Stimulated activated naive CD8-positive, alpha-beta T cell treated with anti-CD3 and anti-CD28 coated beads, Interleukin-15, amount 100 ng/mL, for 72 hours (primary cell): ENCODE data around the gene TESK2.

ENCODE experiments used
- ATAC-seq: fragments of 150-1000 bp; cut with Tn5 transposase; 2 replicates; pipeline ENCODE4 v1.10.0; 2021; ENCODE audit warnings: mild to moderate bottlenecking, moderate library complexity
- DNase-seq, 2 donors: peaks; one replicate each; pipeline ENCODE4 v3.0.0; 2021 to 2022
- H3K27ac Mint-ChIP-seq, 2 donors: one replicate each; pipeline ENCODE4 v1.8.0; 2022; ENCODE audit warnings: mild to moderate bottlenecking in 2 of 2, mixed read lengths in 2 of 2, moderate library complexity in 2 of 2
- H3K27me3 Mint-ChIP-seq: one replicate; pipeline ENCODE4 v1.8.0; 2022; ENCODE audit warnings: mixed read lengths
- H3K4me1 Mint-ChIP-seq: one replicate; pipeline ENCODE4 v1.8.0; 2022; ENCODE audit warnings: mild to moderate bottlenecking, mixed read lengths
- H3K4me3 Mint-ChIP-seq, 2 donors: one replicate each; pipeline ENCODE4 v1.8.0; 2022; ENCODE audit warnings: mild to moderate bottlenecking in 2 of 2, mixed read lengths in 2 of 2, moderate library complexity in 1 of 2
- H3K9me3 Mint-ChIP-seq, 2 donors: one replicate each; pipeline ENCODE4 v1.8.0; 2022; ENCODE audit warnings: mixed read lengths in 2 of 2

Gene TESK2

GRCh38 chr1:45356186-45356585 is 134.8 kb downstream of the TESK2 start:
- H3K27me3 Mint-ChIP-seq: no peaks in the 10 kb centered on the region
- H3K9me3 Mint-ChIP-seq: no peaks in the 10 kb centered on the region
- ATAC-seq: no peak
- H3K27ac Mint-ChIP-seq: peak overlapping the region in 1 of 2 donors; percentile 42
- H3K4me3 Mint-ChIP-seq: no peak overlapping the region
- DNase-seq: no peak
- H3K4me1 Mint-ChIP-seq: no peaks in the 10 kb centered on the region

- Mint-ChIP-seq H3K27me3 (no peaks in the 10 kb centered on the region), H3K4me1 (no peaks in the 10 kb centered on the region), H3K4me3 (no peak overlapping the region), H3K27ac (peak overlapping the region in 1 of 2 donors; percentile 6), H3K9me3 (no peaks in the 10 kb centered on the region)
- ATAC-seq: no peak
- no peak for DNase-seq
Observed at GRCh38 chr1:45355683-45356082, 135.3 kb downstream of the TESK2 start.

- Mint-ChIP-seq H3K27ac (no peak overlapping the region), H3K4me3 (no peak overlapping the region), H3K4me1 (no peaks in the 10 kb centered on the region), H3K27me3 (no peaks in the 10 kb centered on the region), H3K9me3 (no peaks in the 10 kb centered on the region)
- DNase-seq (no peak), ATAC-seq (no peak)
Observed at GRCh38 chr1:45354838-45355237, 136.1 kb downstream of the TESK2 start.

- ATAC-seq: no peak
Observed at GRCh38 chr1:45353685-45354084, 137.3 kb downstream of the TESK2 start.

GRCh38 chr1:45351508-45351907 is 139.5 kb downstream of the TESK2 start:
- ATAC-seq (no peak), DNase-seq (no peak)
- H3K4me3 Mint-ChIP-seq: no peak overlapping the region
- H3K27me3 Mint-ChIP-seq: no peaks in the 10 kb centered on the region
- H3K27ac Mint-ChIP-seq: no peak overlapping the region
- H3K4me1 Mint-ChIP-seq: peaks cover 11% of the 10 kb centered on the region
- no peaks in the 10 kb centered on the region for H3K9me3 Mint-ChIP-seq

More at GRCh38 chr1:45353685-45354084, 137.3 kb downstream of the TESK2 start:
- Mint-ChIP-seq H3K9me3 (no peaks in the 10 kb centered on the region), H3K4me1 (peaks cover 9% of the 10 kb centered on the region), H3K4me3 (no peak overlapping the region), H3K27me3 (no peaks in the 10 kb centered on the region), H3K27ac (no peak overlapping the region)
- no peak for DNase-seq

- peak; percentile 43 for ATAC-seq
- peak overlapping the region in 1 of 2 donors; percentile 14 for H3K27ac Mint-ChIP-seq
- H3K4me3 Mint-ChIP-seq: no peak overlapping the region
Observed at GRCh38 chr1:45348966-45349677, 141.8 kb downstream of the TESK2 start.

GRCh38 chr1:45348609-45348965 is 142.4 kb downstream of the TESK2 start:
- DNase-seq: no peak
- ATAC-seq: no peak
- no peaks in the 10 kb centered on the region for H3K27me3 Mint-ChIP-seq
- H3K9me3 Mint-ChIP-seq: no peaks in the 10 kb centered on the region
- peak overlapping the region in 1 of 2 donors; percentile 14 for H3K27ac Mint-ChIP-seq
- H3K4me1 Mint-ChIP-seq: peaks cover 12% of the 10 kb centered on the region
- no peak overlapping the region for H3K4me3 Mint-ChIP-seq

More at GRCh38 chr1:45348966-45349677, 141.8 kb downstream of the TESK2 start:
- no peak for DNase-seq
- Mint-ChIP-seq H3K27me3 (no peaks in the 10 kb centered on the region), H3K4me1 (peaks cover 11% of the 10 kb centered on the region), H3K9me3 (no peaks in the 10 kb centered on the region)

GRCh38 chr1:45348020-45348419 is 142.9 kb downstream of the TESK2 start:
- Mint-ChIP-seq H3K27ac (peak overlapping the region in 1 of 2 donors; percentile 3), H3K4me1 (peaks cover 17% of the 10 kb centered on the region), H3K27me3 (no peaks in the 10 kb centered on the region), H3K4me3 (no peak overlapping the region), H3K9me3 (no peaks in the 10 kb centered on the region)
- no peak for DNase-seq
- ATAC-seq: no peak

GRCh38 chr1:45346473-45346872 is 144.5 kb downstream of the TESK2 start:
- ATAC-seq (no peak), DNase-seq (no peak)
- no peaks in the 10 kb centered on the region for H3K27me3 Mint-ChIP-seq
- no peaks in the 10 kb centered on the region for H3K9me3 Mint-ChIP-seq
- peaks cover 33% of the 10 kb centered on the region for H3K4me1 Mint-ChIP-seq
- peak overlapping the region in 1 of 2 donors; percentile 79 for H3K27ac Mint-ChIP-seq
- no peak overlapping the region for H3K4me3 Mint-ChIP-seq

- DNase-seq: no peak
- no peaks in the 10 kb centered on the region for H3K27me3 Mint-ChIP-seq
- H3K9me3 Mint-ChIP-seq: no peaks in the 10 kb centered on the region
- ATAC-seq: no peak
- H3K4me1 Mint-ChIP-seq: peaks cover 40% of the 10 kb centered on the region
- H3K4me3 Mint-ChIP-seq: no peak overlapping the region
- H3K27ac Mint-ChIP-seq: peak overlapping the region in 1 of 2 donors; percentile 18
Observed at GRCh38 chr1:45345014-45345413, 145.9 kb downstream of the TESK2 start.

GRCh38 chr1:45344499-45344898 is 146.5 kb downstream of the TESK2 start:
- peaks cover 40% of the 10 kb centered on the region for H3K4me1 Mint-ChIP-seq
- H3K27me3 Mint-ChIP-seq: no peaks in the 10 kb centered on the region
- H3K9me3 Mint-ChIP-seq: no peaks in the 10 kb centered on the region
- H3K4me3 Mint-ChIP-seq: no peak overlapping the region
- ATAC-seq (no peak), DNase-seq (no peak)
- H3K27ac Mint-ChIP-seq: no peak overlapping the region

GRCh38 chr1:45340816-45341466 is 150.0 kb downstream of the TESK2 start:
- Mint-ChIP-seq H3K9me3 (peaks cover 8 to 10% of the 10 kb centered on the region in 2 donors), H3K27ac (peak overlapping the region; percentile 99 to 100), H3K4me1 (peaks cover 53% of the 10 kb centered on the region), H3K4me3 (peak overlapping the region; percentile 97), H3K27me3 (no peaks in the 10 kb centered on the region)
- ATAC-seq (peak; percentile 4), DNase-seq (peak; percentile 11 to 47)

GRCh38 chr1:45339789-45340558 is 151.0 kb downstream of the TESK2 start, which contains the start of the genes MUTYH and TOE1:
Gene MUTYH (minus strand): TSS chr1:45340440. CDS start chr1:45334505, 5,935 bp downstream.
Gene TOE1 (plus strand): TSS chr1:45340170. CDS start chr1:45340253, 83 bp downstream.
- Mint-ChIP-seq H3K4me1 (peaks cover 53% of the 10 kb centered on the region), H3K9me3 (peaks cover 8 to 10% of the 10 kb centered on the region in 2 donors), H3K27ac (peak within 1 kb of the TSS; percentile 99 to 100), H3K4me3 (peak within 1 kb of the TSS; percentile 97), H3K27me3 (no peaks in the 10 kb centered on the region)
- ATAC-seq: peak; percentile 91
- DNase-seq: peak; percentile 94 to 97

- DNase-seq (no peak), ATAC-seq (no peak)
- peaks cover 53% of the 10 kb centered on the region for H3K4me1 Mint-ChIP-seq
- no peaks in the 10 kb centered on the region for H3K27me3 Mint-ChIP-seq
- no peak overlapping the region for H3K27ac Mint-ChIP-seq
- H3K4me3 Mint-ChIP-seq: peak overlapping the region in 1 of 2 donors; percentile 97
- peaks cover 8 to 10% of the 10 kb centered on the region in 2 donors for H3K9me3 Mint-ChIP-seq
Observed at GRCh38 chr1:45337630-45338325, 153.2 kb downstream of the TESK2 start.

- peak overlapping the region in 1 of 2 donors; percentile 8 for H3K27ac Mint-ChIP-seq
- DNase-seq: no peak
- no peak for ATAC-seq
- H3K4me3 Mint-ChIP-seq: no peak overlapping the region
- H3K27me3 Mint-ChIP-seq: no peaks in the 10 kb centered on the region
- H3K4me1 Mint-ChIP-seq: peaks cover 34% of the 10 kb centered on the region
- H3K9me3 Mint-ChIP-seq: peaks cover 8 to 10% of the 10 kb centered on the region in 2 donors
Observed at GRCh38 chr1:45335855-45336324, 155.1 kb downstream of the TESK2 start.
